Measurements from ENCODE around the gene PI4K2B.
"Not testable (repeated sequence)": the region's sequence is repeated elsewhere in the genome, so short reads cannot be mapped to it uniquely, and the experiment has no call there.

Gene PI4K2B

DNA sequence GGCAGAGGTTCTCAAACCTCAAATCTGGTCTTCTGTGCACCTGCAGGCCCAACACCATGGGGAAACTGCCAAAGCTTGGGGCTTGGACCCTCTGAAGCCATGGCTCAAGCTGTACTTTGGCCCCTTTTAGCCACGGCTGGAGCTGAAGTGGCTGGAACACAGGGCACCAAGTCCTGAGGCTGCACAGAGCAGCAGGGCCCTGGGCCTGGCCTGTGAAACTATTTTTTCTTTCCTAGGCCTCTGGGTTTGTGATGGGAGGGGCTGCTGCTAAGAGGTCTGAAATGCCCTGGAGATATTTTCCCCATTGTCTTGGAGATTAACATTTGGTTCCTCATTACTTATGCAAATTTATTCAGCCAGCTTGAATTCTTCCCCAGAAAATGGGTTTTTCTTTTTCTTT, 18.3 kb upstream of the PI4K2B start:
- Histone ChIP-seq H3K4me3 (no peak overlapping the region), H3K9me3 (replicated peaks in 1 of 11) (peaks cover 38 to 91% (median 68%) of the 10 kb centered on the region in 11 experiments), H3K27me3 (no peaks in the 10 kb centered on the region), H3K4me2 (no peak overlapping the region), H3K27ac (no peak overlapping the region), H3K36me3 (peaks cover 6 to 33% (median 14%) of the 10 kb centered on the region in 11 experiments; a peak in 17 of 22 replicates), H3K4me1 (no peaks in the 10 kb centered on the region), H3K9ac (no peak overlapping the region), H4K20me1 (no peaks in the 10 kb centered on the region)
- TF ChIP-seq Cebpa-rat (IDR thresholded peaks at IDR 0.05), result no peak

DNA sequence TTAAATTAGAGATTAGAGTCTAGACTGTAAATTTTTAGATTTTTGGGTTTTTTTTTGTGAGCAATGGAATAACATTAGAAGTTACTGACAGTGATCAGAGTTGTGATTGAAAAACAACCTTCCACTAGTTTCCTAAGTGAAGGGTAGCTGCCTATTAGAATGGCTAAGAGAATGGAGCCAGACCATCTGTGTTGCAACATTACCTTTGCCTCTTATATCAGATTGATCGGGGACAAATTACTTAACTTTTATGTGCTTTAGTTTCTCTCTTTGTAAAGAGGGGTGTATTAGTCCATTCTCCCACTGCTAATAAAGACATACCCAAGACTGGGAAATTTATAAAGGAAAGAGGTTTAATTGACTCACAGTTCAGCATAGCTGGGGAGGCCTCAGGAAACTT, 12.5 kb upstream of the PI4K2B start:
- no peak overlapping the region for H3K27ac ChIP-seq
- TF ChIP-seq Cebpa-rat (IDR thresholded peaks at IDR 0.05), result no peak

GRCh38 chr4:25223802-25224375, 9.9 kb upstream of the PI4K2B start:
- Histone ChIP-seq H3K27ac (no peak overlapping the region), H3K27me3 (no peaks in the 10 kb centered on the region), H3K36me3 (peaks cover 16 to 69% (median 57%) of the 10 kb centered on the region in 11 experiments; a peak in 21 of 22 replicates), H3K4me3 (0 out of 20 replicates have a peak overlapping the region, but pooled peaks of 1 of the 10 experiments have one; percentile 2), H3K4me1 (no peaks in the 10 kb centered on the region), H4K20me1 (no peaks in the 10 kb centered on the region), H3K4me2 (no peak overlapping the region), H3K9ac (no peak overlapping the region), H3K9me3 (replicated peaks in 1 of 11) (peaks cover 92 to 99% (median 97%) of the 10 kb centered on the region in 11 experiments)
- TF ChIP-seq Cebpa-rat (IDR thresholded peaks at IDR 0.05), result no peak

More for the DNA sequence above, 12.5 kb upstream of the PI4K2B start:
- Histone ChIP-seq H3K9me3 (replicated peaks in 1 of 11) (peaks cover 80 to 99% (median 95%) of the 10 kb centered on the region in 11 experiments), H3K27me3 (no peaks in the 10 kb centered on the region), H3K9ac (no peak overlapping the region), H3K36me3 (peaks cover 16 to 68% (median 50%) of the 10 kb centered on the region in 11 experiments; a peak in 20 of 22 replicates), H3K4me1 (no peaks in the 10 kb centered on the region), H4K20me1 (no peaks in the 10 kb centered on the region), H3K4me2 (no peak overlapping the region), H3K4me3 (no peak overlapping the region)

DNA sequence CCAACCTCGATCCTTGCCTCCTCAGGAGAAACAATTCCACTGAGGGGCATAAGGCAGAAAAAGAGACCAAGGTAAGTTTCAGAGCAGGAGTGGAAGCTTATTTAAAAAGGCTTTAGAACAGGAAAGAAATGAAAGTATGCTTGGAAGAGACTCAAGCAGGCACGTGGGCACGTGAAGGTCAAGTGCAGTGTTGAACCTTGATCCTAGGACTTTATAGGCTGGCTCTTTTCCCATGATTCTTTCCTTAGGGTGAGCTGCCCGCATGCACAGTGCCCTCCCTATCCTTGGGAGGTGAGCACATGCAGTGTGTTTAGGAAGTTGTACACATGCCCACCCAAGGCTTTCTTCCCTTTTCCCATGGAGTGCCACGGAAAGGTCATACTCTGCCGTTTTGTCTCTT, 4.0 kb upstream of the PI4K2B start:
- Histone ChIP-seq H3K4me3 (no peak overlapping the region), H3K27ac (no peak overlapping the region), H3K4me1 (peaks cover 0 to 10% (median 4%) of the 10 kb centered on the region in 10 experiments; a peak in 6 of 20 replicates), H4K20me1 (no peaks in the 10 kb centered on the region), H3K9me3 (replicated peaks in 1 of 11) (peaks cover 85 to 88% (median 87%) of the 10 kb centered on the region in 11 experiments), H3K27me3 (no peaks in the 10 kb centered on the region), H3K36me3 (peaks cover 12 to 38% (median 22%) of the 10 kb centered on the region in 11 experiments; a peak in 18 of 22 replicates), H3K4me2 (no peak overlapping the region), H3K9ac (no peak overlapping the region)
- TF ChIP-seq Cebpa-rat (IDR thresholded peaks at IDR 0.05), result no peak

DNA sequence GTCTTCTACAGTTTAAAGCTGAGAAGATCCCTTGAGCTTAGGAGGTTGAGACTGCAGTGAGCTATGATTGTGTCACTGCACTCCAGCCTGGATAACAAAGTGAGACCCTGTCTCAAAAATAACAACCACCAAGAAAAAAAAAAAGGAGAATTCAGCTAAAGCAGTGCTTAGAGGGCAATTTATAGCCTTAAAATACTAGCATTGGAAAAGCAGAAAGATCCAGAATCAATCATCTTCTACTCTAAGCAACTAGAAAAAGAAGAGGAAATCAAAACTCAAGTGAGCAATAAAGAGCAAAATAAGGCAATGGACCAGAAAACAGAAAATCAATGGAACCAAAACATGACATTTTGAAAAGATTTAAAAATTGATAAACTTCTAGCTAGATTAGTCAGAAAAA, 639 bp upstream of the PI4K2B start:
- no peaks in the 10 kb centered on the region for H3K27me3 ChIP-seq
- H3K9ac ChIP-seq, result peak overlapping the region in 8 of 11 experiments; percentile 95 to 98 (median 96); a peak in 12 of 22 replicates
- peaks cover 56 to 68% (median 65%) of the 10 kb centered on the region in 11 experiments for H3K9me3 ChIP-seq (replicated peaks in 1 of 11)
- TF ChIP-seq Cebpa-rat (IDR thresholded peaks at IDR 0.05), result no peak
- peak overlapping the region; percentile 92 to 100 (median 96) for H3K4me3 ChIP-seq
- H3K4me2 ChIP-seq, result peak overlapping the region; percentile 44 to 93 (median 84); a peak in 18 of 22 replicates
- H3K36me3 ChIP-seq, result peaks cover 2 to 28% (median 17%) of the 10 kb centered on the region in 11 experiments; a peak in 21 of 22 replicates
- no peaks in the 10 kb centered on the region; a peak in 1 of 22 replicates for H4K20me1 ChIP-seq
- peak overlapping the region in 8 of 11 experiments; percentile 33 to 97 (median 94); a peak in 12 of 22 replicates for H3K27ac ChIP-seq
- peaks cover 12 to 31% (median 21%) of the 10 kb centered on the region in 10 experiments for H3K4me1 ChIP-seq

DNA sequence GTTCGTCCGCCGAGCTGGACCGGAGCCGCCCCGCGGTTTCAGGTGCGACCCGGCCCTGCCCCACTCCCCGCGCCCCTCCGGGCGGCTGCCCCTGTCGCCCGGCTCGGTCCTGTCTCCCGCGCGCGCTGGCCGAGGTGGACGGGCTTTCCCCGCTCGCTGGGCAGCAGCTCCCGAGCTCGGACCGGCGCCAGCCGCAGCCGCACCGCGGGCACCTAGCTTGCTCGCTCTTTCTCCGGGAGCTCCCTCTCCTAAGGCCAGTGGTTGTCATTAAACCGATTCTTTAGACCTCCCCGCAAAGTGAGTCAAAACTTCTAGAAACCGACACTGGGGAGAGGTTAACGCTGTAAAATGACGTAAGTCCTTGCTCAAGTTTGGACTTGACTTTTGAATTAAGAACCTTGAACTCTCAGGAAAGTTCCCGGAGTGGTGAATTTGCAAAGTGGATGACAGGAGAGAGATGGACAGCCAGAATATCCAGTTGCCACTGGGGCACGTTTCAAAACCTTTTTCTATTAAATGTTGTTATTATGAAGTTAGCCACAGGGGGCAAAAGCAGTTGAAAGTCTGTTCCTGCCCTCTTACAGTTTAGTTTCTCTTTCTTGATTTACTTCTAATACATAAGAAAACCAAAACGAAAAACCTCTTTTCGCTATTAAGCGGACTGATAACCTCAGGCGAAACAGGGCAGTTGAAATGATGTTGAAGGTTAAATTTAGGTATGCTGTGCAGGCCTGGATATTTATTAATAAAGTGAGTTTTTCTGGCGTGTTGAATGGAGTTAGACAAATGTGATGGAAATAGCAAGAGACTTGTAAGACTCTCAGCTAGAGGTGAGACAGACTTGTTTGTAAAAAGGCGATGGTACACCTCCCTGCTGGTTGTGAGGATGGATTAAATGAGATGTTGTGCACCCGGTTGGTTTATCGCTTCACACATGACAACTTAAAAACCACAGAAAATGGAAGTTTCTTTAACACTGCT, 847 bp downstream of the PI4K2B start:
- Histone ChIP-seq H3K4me2 (peak overlapping the region; percentile 78 to 93 (median 89)), H3K27ac (peak overlapping the region; percentile 78 to 97 (median 95))

DNA sequence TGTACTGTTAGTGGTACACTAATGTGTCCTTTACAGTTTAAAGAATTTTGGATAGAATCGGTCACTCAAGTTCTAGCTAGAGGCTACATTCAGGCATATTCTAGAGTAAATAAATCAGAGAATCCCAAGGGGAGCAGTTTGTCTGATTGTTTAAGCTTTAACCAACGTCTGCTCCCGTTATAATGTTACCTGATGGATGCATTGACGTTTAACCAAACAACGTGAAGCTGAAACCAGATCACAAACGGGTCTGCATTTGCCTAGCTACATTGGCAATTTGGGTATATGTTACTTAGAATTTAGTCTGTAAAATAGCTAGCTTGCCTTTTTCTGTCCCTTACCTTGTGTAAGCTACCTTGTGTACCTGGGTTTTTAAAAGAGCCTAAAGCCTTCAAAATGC, 1.6 kb downstream of the PI4K2B start:
- Histone ChIP-seq H3K9me3 (replicated peaks in 1 of 11) (peaks cover 39 to 67% (median 63%) of the 10 kb centered on the region in 11 experiments), H3K27ac (peak overlapping the region; percentile 78 to 97 (median 95); a peak in 21 of 22 replicates), H4K20me1 (no peaks in the 10 kb centered on the region; a peak in 2 of 22 replicates), H3K27me3 (no peaks in the 10 kb centered on the region), H3K4me1 (peaks cover 26 to 45% (median 35%) of the 10 kb centered on the region in 10 experiments), H3K36me3 (peaks cover 0 to 33% (median 22%) of the 10 kb centered on the region in 11 experiments; a peak in 20 of 22 replicates), H3K9ac (peak overlapping the region; percentile 95 to 98 (median 96)), H3K4me2 (peak overlapping the region; percentile 78 to 93 (median 89)), H3K4me3 (peak overlapping the region; percentile 92 to 100 (median 96))
- no peak for TF ChIP-seq Cebpa-rat (IDR thresholded peaks at IDR 0.05)

More for the DNA sequence above, 847 bp downstream of the PI4K2B start:
- peaks cover 46 to 68% (median 64%) of the 10 kb centered on the region in 11 experiments for H3K9me3 ChIP-seq (replicated peaks in 1 of 11)
- TF ChIP-seq Cebpa-rat (IDR thresholded peaks at IDR 0.05), result no peak
- peak overlapping the region; percentile 95 to 98 (median 96) for H3K9ac ChIP-seq
- peaks cover 5 to 33% (median 26%) of the 10 kb centered on the region in 11 experiments; a peak in 21 of 22 replicates for H3K36me3 ChIP-seq
- no peaks in the 10 kb centered on the region for H3K27me3 ChIP-seq
- no peaks in the 10 kb centered on the region; a peak in 1 of 22 replicates for H4K20me1 ChIP-seq
- H3K4me3 ChIP-seq, result peak overlapping the region; percentile 92 to 100 (median 96)
- H3K4me1 ChIP-seq, result peaks cover 19 to 38% (median 27%) of the 10 kb centered on the region in 10 experiments

DNA sequence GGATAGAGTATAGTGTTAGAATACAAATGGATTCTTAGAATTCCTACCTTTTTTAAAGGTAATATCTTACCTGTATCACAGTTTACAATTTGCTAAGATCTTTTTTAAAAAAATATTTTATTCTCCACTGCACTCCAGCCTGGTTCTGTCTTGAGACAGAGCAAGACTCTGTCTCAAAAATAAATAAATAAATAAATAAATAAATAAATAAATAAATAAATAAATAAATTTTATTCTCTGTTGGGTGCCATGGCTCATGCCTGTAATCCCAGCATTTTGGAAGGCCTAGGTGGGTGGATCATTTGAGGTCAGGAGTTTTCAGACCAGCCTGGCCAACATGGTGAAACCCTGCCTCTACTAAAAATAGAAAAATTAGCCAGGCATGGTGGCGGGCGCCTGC, 2.2 kb downstream of the PI4K2B start:
- peak overlapping the region in 9 of 11 experiments; percentile 95 to 98 (median 96); a peak in 15 of 22 replicates for H3K9ac ChIP-seq
- H3K4me3 ChIP-seq, result peak overlapping the region; percentile 92 to 100 (median 96); a peak in 16 of 20 replicates
- H3K27ac ChIP-seq, result peak overlapping the region in 8 of 11 experiments; percentile 23 to 96 (median 94); a peak in 11 of 22 replicates

More for the DNA sequence above, 2.2 kb downstream of the PI4K2B start:
- Histone ChIP-seq H3K9me3 (replicated peaks in 1 of 11) (peaks cover 33 to 66% (median 59%) of the 10 kb centered on the region in 11 experiments), H3K4me2 (peak overlapping the region; percentile 78 to 93 (median 89)), H3K4me1 (peaks cover 32 to 50% (median 40%) of the 10 kb centered on the region in 10 experiments), H3K36me3 (peaks cover 0 to 29% (median 22%) of the 10 kb centered on the region in 11 experiments; a peak in 20 of 22 replicates)
- not testable (repeated sequence) for H4K20me1 ChIP-seq, H3K27me3 ChIP-seq

Data from BLaER1 treated with 17β-estradiol and CSF1 and Interleukin-3, amounts not matched to agents 10 nM and 100 nM (cell line).